Choroid plexus epithelial cell (primary cell): ENCODE results near the gene ZNF354B.

Experiments used
- DNase-seq: peaks from one replicate; pipeline ENCODE4 v3.0.0-alpha.2; 2010; ENCODE audit warnings: low read depth
- H3K4me3 ChIP-seq: 2 replicates; pipeline ENCODE4 v1.5.1; 2011; ENCODE audit warnings: low read depth, mild to moderate bottlenecking, control low read depth, low read length, moderate library complexity
- CTCF ChIP-seq: conservative IDR thresholded peaks from 2 replicates; pipeline ENCODE4 v1.5.1; 2011; ENCODE audit warnings: low read depth, mild to moderate bottlenecking, control low read depth, inconsistent platforms, low read length, moderate library complexity

Gene ZNF354B

GRCh38 chr5:178883815-178884430, 24.2 kb downstream of the ZNF354B start:
- no peak for TF ChIP-seq CTCF
- DNase-seq: no peak
- no peak overlapping the region for H3K4me3 ChIP-seq

- peak; percentile 57 for DNase-seq
- H3K4me3 ChIP-seq: peak within 1 kb of the TSS; percentile 82
- no peak for TF ChIP-seq CTCF
Measured at GRCh38 chr5:178895615-178896571, 36.1 kb downstream of the ZNF354B start, which contains the start of gene ZFP2. ZFP2 (plus strand) TSS chr5:178895913; CDS start chr5:178931314, 35,401 bp downstream.

GRCh38 chr5:178899289-178899688, 39.5 kb downstream of the ZNF354B start:
- TF ChIP-seq CTCF: peak; percentile 18
- H3K4me3 ChIP-seq: no peak overlapping the region
- DNase-seq: peak; percentile 38

- TF ChIP-seq CTCF: no peak
- no peak overlapping the region for H3K4me3 ChIP-seq
- DNase-seq: no peak
Measured at GRCh38 chr5:178902849-178903248, 43.1 kb downstream of the ZNF354B start.

- H3K4me3 ChIP-seq: no peak overlapping the region
- no peak for DNase-seq
- no peak for TF ChIP-seq CTCF
Measured at GRCh38 chr5:178931846-178932760, 72.3 kb downstream of the ZNF354B start.
